Right lobe of liver (tissue), 4 donors: ENCODE data around the gene RASGRF2.

Source experiments
- CTCF ChIP-seq, 4 donors: fragments of 200-600 bp in 3 of 4; fragments of 450-650 bp in 1 of 4; IDR thresholded peaks; one replicate each; pipeline versions ENCODE4 v1.5.1 to v1.8.0; 2016 to 2022; ENCODE audit warnings: antibody characterized with exemption in 4 of 4, mild to moderate bottlenecking in 2 of 4
- POLR2A ChIP-seq: fragments of 450-650 bp; IDR thresholded peaks from one replicate; pipeline ENCODE4 v1.6.1; 2017; ENCODE audit warnings: antibody characterized with exemption, mild to moderate bottlenecking
- donor health status: DM: no; HTN: no; CAD: no.
- donor health status: DM: no; HTN: no; CAD: no.
- donor health status: DM: no; HTN: yes; CAD: no.

- TF ChIP-seq CTCF (IDR thresholded peaks at IDR 0.05) (no peak), POLR2A (no peak)
These were observed at the start of gene RASGRF2 for GRCh38 chr5:80959768-80960442.
